ENCODE measurements around the gene PTPRJ.
"Not testable (repeated sequence)": the region's sequence is repeated elsewhere in the genome, so short reads cannot be mapped to it uniquely, and the experiment has no call there.

PTPRJ gene

DNA sequence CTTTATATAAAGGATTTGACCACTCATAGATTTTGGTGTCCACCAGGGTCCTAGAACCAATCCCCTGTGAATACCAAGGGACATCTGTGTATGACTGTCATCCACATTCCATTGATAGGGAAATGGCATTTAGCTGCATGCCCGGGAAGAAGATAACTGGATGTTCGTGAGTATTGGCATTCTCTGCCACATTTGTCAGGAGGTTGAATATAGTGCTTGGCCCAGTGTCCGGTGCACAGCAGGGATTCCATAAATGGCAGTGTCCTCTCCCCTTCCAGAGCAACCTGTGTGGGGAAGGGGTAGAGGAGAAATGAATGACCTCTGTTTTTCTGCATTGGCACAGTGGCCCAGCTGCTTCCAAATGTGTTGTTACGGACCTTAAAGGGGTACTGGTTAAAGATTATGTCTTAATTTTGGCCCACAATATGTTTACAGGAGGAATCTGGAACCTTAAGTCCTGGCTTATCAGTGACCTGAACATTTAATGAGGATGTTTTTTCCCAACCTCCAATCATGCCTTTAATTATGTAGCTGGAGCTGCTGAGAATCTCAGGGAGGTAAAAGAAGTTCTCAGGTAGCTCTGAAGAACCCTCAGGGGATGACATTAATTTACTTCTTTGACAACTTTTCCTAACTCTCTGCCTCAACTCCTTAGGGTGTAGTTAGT lies 202.6 kb downstream of the PTPRJ start:
- no peak for DNase-seq
- TF ChIP-seq POLR2A (IDR thresholded peaks at IDR 0.05; ENCODE audit: low read length) = no peak
- no peak for TF ChIP-seq GATA1 (IDR thresholded peaks at IDR 0.05; ENCODE audit: low read depth, low read length)

DNA sequence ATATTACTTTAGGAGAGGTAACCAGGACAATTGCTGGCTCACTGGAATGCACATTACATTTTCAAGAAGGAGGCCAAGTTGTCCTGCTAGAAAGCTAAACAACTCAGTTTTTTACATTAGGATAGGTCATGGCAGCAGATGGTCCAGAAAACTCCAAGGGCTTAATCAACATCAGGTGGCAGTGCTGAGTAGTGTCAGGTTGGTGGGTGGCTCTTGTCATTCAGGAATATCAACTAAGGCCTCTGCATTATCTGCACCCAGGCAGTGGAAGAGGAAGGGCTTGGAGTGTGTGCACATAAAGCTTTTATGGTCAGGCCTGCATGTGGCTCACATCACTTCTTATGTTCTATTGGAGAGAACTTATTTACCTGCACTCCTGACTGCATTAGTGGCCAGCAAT lies 204.1 kb downstream of the PTPRJ start:
- TF ChIP-seq POLR2A (IDR thresholded peaks at IDR 0.05; ENCODE audit: low read length) (no peak), GATA1 (IDR thresholded peaks at IDR 0.05; ENCODE audit: low read depth, low read length) (no peak)
- DNase-seq = no peak

DNA sequence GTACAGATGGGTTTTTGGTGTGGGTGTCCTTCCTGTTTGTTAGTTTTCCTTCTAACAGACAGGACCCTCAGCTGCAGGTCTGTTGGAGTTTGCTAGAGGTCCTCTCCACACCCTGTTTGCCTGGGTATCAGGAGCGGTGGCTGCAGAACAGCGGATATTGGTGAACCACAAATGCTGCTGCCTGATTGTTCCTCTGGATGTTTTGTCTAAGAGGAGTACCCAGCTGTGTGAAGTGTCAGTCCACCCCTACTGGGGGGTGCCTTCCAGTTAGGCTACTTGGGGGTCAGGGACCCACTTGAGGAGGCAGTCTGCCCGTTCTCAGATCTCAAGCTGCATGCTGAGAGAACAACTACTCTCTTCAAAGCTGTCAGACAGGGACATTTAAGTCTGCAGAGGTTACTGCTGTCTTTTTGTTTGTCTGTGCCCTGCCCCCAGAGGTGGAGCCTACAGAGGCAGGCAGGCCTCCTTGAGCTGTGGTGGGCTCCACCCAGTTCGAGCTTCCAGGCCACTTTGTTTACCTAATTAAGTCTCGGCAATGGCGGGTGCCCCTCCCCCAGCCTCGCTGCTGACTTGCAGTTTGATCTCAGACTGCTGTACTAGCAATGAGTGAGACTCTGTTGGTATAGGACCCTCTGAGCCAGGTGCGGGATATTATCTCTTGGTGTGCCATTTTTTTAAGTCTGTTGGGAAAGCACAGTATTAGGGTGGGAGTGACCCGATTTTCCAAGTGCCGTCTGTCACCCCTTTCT lies 210.7 kb downstream of the PTPRJ start:
- DNase-seq = not testable (repeated sequence)

DNA sequence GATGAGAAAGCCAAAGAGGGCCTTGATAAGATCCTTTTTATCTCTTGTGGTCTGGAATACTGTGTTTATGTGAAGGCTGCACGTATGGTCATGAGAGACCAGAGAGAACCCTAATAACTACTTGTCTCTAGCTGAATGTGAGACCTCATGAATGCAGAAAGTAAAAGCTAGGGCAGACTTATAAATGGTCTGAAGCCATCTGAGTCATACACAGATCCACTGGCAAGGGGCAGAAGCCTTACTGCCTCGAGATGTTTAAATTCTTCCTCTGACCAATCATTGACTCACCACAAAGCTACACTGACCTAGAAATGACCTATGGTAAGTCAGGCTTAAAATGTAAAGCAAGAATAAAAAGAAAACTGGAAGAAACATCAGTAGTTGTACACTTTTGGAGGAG lies 213.5 kb downstream of the PTPRJ start:
- no peak for TF ChIP-seq GATA1 (IDR thresholded peaks at IDR 0.05; ENCODE audit: low read depth, low read length)
- no peak for TF ChIP-seq POLR2A (IDR thresholded peaks at IDR 0.05; ENCODE audit: low read length)

DNA sequence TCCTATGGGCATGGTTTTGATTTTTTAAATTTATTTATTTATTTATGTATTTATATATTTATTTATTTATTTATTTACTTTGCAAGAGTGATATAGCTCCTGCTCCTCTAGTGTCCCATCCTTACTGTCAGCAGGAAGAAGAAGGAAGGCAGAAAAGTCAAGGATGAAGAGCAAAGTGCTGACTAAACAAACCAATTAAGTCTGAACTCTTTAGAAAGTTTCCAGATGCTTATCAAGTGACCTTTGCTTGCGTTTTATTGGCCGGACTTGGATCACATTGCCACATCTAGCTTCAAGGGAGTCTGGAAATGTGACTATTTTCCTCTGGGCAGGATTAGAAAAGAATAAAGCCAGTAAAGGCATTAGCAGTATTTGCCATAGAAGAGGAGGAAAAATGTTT lies 227.5 kb downstream of the PTPRJ start:
- TF ChIP-seq GATA1 (IDR thresholded peaks at IDR 0.05; ENCODE audit: low read depth, low read length) = no peak
- TF ChIP-seq POLR2A (IDR thresholded peaks at IDR 0.05; ENCODE audit: low read length) = no peak
- no peak for DNase-seq

More for the DNA sequence above, 213.5 kb downstream of the PTPRJ start:
- DNase-seq = no peak

DNA sequence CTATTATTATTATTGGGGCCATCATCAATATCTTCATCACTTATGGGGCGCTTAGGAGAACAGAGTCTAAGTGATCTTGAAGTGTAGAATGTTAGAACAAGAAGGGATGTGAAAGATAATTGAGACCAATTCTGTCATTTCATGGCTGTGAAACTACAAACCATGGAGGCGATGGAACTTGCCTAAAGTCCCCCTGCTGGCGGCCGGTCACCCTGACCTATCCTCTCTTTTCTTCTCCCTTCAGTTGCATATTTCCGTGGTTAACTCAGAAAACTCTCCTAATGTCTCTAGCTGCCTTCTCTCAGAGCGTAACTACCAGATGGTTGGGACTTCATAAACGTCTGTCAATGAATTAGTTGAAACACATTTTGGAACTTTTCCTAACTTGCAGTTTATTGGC lies 229.7 kb downstream of the PTPRJ start:
- TF ChIP-seq POLR2A (IDR thresholded peaks at IDR 0.05; ENCODE audit: low read length) = no peak
- no peak for TF ChIP-seq GATA1 (IDR thresholded peaks at IDR 0.05; ENCODE audit: low read depth, low read length)
- no peak for DNase-seq

DNA sequence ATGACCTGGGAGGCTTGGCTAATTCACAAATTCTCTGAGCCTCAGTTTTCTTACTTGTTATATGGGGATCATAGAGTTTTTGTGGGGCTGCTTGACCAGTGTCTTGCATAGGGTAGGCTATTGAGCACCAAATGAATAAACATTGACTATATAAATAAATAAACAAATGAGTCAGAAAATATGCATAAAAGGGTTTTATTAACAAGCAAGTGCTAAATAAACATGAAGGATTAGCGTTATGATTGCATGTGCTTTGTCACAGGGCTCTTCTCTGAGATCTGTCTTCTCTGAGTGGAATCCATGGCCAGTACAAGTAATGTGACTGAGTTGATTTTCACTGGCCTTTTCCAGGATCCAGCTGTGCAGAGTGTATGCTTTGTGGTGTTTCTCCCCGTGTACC lies 236.2 kb downstream of the PTPRJ start, which contains the start of gene OR4B1:
OR4B1 (plus strand) TSS at position 301 of the 400 bp plus-strand sequence; CDS start at position 301, 0 bp downstream.
- no peak for DNase-seq
- TF ChIP-seq GATA1 (IDR thresholded peaks at IDR 0.05; ENCODE audit: low read depth, low read length) (no peak), POLR2A (IDR thresholded peaks at IDR 0.05; ENCODE audit: low read length) (no peak)

Data from erythroblast (primary cell).